ENCODE data around the gene NELL1. TPM values are rescaled to one million over a fixed set of nuclear protein-coding genes. Genes with fewer than 3 reads are reported as not detected.

Gene NELL1
- polyA plus RNA-seq, 2 of the 4 experiments (the other 2 are of a cell fraction) = not detected

- no peak overlapping the region for H3K27ac ChIP-seq
- H3K9me3 ChIP-seq = no peaks in the 10 kb centered on the region
- no peak overlapping the region for H3K4me2 ChIP-seq
- 28% methylated on average over 2 of the region's 2 CpGs for WGBS (ENCODE audit: missing lambda C conversion rate)
- DNase-seq (ENCODE audit: low read depth in 1 of 2, low spot score in 1 of 2) (peak in 1 of 2 experiments; percentile 3), ATAC-seq (no peak), FAIRE-seq (no peak)
- ChIA-PET POLR2A (no interaction called here), CTCF (interaction anchor here (0.6 kb wide), 1 partner anchor 43 kb away, joined by 3 read pairs; no protein-coding TSS in a partner anchor)
- H3K4me1 ChIP-seq = peaks cover 20% of the 10 kb centered on the region; the same call in 2 of the 3 replicates
- no peak overlapping the region for H3K4me3 ChIP-seq
- no peak for TF ChIP-seq ZSCAN20 (CRISPR knock-in tag; IDR thresholded peaks at IDR 0.05)
- TF ChIP-seq HOXB5 (CRISPR knock-in tag; IDR thresholded peaks at IDR 0.05) = no peak
- TF ChIP-seq CBX8 (IDR thresholded peaks at IDR 0.05) = no peak
- no peak for TF ChIP-seq EHMT2 (IDR thresholded peaks at IDR 0.05; ENCODE audit: low read depth)
- TF ChIP-seq POLR2AphosphoS2 (conservative IDR thresholded peaks at IDR 0.05; ENCODE audit: low read length) = no peak
- no peak for TF ChIP-seq ESRRA (IDR thresholded peaks at IDR 0.05; ENCODE audit: borderline replicate concordance, low read length)
- no peak for TF ChIP-seq HES2 (IDR thresholded peaks at IDR 0.05)
- TF ChIP-seq RARB (CRISPR knock-in tag; IDR thresholded peaks at IDR 0.05) = no peak
- TF ChIP-seq EHF (CRISPR knock-in tag; IDR thresholded peaks at IDR 0.05) = no peak
- TF ChIP-seq JUNB (IDR thresholded peaks at IDR 0.05) = no peak
- TF ChIP-seq JUN (IDR thresholded peaks at IDR 0.05) = no peak
- no peak for TF ChIP-seq HEYL (CRISPR knock-in tag; IDR thresholded peaks at IDR 0.05)
- TF ChIP-seq MAFK (IDR thresholded peaks at IDR 0.05; ENCODE audit: partially characterized antibody) = no peak
- TF ChIP-seq PHF8 (IDR thresholded peaks at IDR 0.05; ENCODE audit: borderline replicate concordance, low read depth) = no peak
- TF ChIP-seq RAD21 (conservative IDR thresholded peaks at IDR 0.05 in 1 of 2, IDR thresholded peaks at IDR 0.05 in 1 of 2) = no peak
- TF ChIP-seq PBX3 (IDR thresholded peaks at IDR 0.05) = no peak
- TF ChIP-seq ZNF302 (CRISPR knock-in tag; IDR thresholded peaks at IDR 0.05) = no peak
These were observed 805.9 kb downstream of the NELL1 start for GRCh38 chr11:21475276-21475675.

- DNase-seq (ENCODE audit: low read depth in 1 of 2, low spot score in 1 of 2) (no peak), ATAC-seq (no peak), FAIRE-seq (no peak)
- ChIA-PET CTCF (no interaction called here), POLR2A (no interaction called here)
- 53% methylated on average over 4 of the region's 4 CpGs for WGBS (ENCODE audit: missing lambda C conversion rate)
- H3K27ac ChIP-seq = no peak overlapping the region
- no peak overlapping the region for H3K4me2 ChIP-seq
- H3K4me1 ChIP-seq = peaks cover 13% of the 10 kb centered on the region; the same call in 2 of the 3 replicates
- TF ChIP-seq RCOR1 (IDR thresholded peaks at IDR 0.05; ENCODE audit: low read depth, low read length) (no peak), HDAC2 (IDR thresholded peaks at IDR 0.05) (no peak), RAD21 (conservative IDR thresholded peaks at IDR 0.05 in 1 of 2, IDR thresholded peaks at IDR 0.05 in 1 of 2) (no peak), MYC (IDR thresholded peaks at IDR 0.05; ENCODE audit: borderline replicate concordance, low read length) (no peak), JUNB (IDR thresholded peaks at IDR 0.05) (no peak), NR3C1 (IDR thresholded peaks at IDR 0.05) (no peak), BHLHE40 (IDR thresholded peaks at IDR 0.05; ENCODE audit: low read depth, low read length) (no peak), PHF8 (IDR thresholded peaks at IDR 0.05; ENCODE audit: borderline replicate concordance, low read depth) (no peak), ZFP36 (IDR thresholded peaks at IDR 0.05; ENCODE audit: borderline replicate concordance, partially characterized antibody) (no peak), MAZ (IDR thresholded peaks at IDR 0.05; ENCODE audit: borderline replicate concordance, low read depth, low read length) (no peak), RNF2 (IDR thresholded peaks at IDR 0.05; ENCODE audit: borderline replicate concordance, low read depth) (no peak), ATOH8 (CRISPR knock-in tag; IDR thresholded peaks at IDR 0.05; ENCODE audit: low read depth) (no peak), MAFK (IDR thresholded peaks at IDR 0.05; ENCODE audit: partially characterized antibody) (no peak), REST (IDR thresholded peaks at IDR 0.05) (no peak), CTCF (IDR thresholded peaks at IDR 0.05) (no peak), HES2 (IDR thresholded peaks at IDR 0.05) (no peak)
- no peak overlapping the region for H3K4me3 ChIP-seq
- H3K9me3 ChIP-seq = no peaks in the 10 kb centered on the region
These were observed 807.2 kb downstream of the NELL1 start for GRCh38 chr11:21476588-21476987.

Data from A549 (cell line).